Upper lobe of right lung (tissue), 1 donor: ENCODE measurements around the gene TENM3. TPM values are rescaled to one million over a fixed set of nuclear protein-coding genes. Genes with fewer than 3 reads are reported as not detected.

Experiments used
- ATAC-seq: fragments of 200-7000 bp; cut with Tn5 transposase; one replicate; pipeline ENCODE4 v1.9.1; 2020; ENCODE audit warnings: mild to moderate bottlenecking, moderate library complexity
- DNase-seq: peaks from one replicate; pipeline ENCODE4 v3.0.0-alpha.2; 2020
- H3K27ac ChIP-seq: fragments of 200-600 bp; one replicate; pipeline ENCODE4 v1.8.0; 2022
- H3K27me3 ChIP-seq: fragments of 200-600 bp; one replicate; pipeline ENCODE4 v1.8.0; 2022; ENCODE audit warnings: mild to moderate bottlenecking
- H3K36me3 ChIP-seq: fragments of 200-600 bp; one replicate; pipeline ENCODE4 v1.8.0; 2022
- H3K4me1 ChIP-seq: fragments of 200-600 bp; one replicate; pipeline ENCODE4 v1.8.0; 2022
- H3K4me3 ChIP-seq: fragments of 200-600 bp; one replicate; pipeline ENCODE4 v1.8.0; 2022; ENCODE audit warnings: mild to moderate bottlenecking
- H3K9me3 ChIP-seq: fragments of 200-600 bp; one replicate; pipeline ENCODE4 v1.8.0; 2022
- intact Hi-C: fragments of 100-400 bp; cut with DNase I; formaldehyde crosslinking; loops from one replicate; pipeline ENCODE4 v1.11.0; 2022
- total RNA-seq: library from RNA; stranded (reverse); fragmentation: NEBNext Ultra II Directional; extraction: Animal tissue kit (Norgen Biotek cat#: 25700); gene quantifications from one replicate; pipeline ENCODE4 v1.2.1, GENCODE V29; 2021
- TF ChIP-seq, protein P1 (sequence below): fragments of 200-600 bp; IDR thresholded peaks from one replicate; pipeline ENCODE4 v1.8.0; 2022; ENCODE audit warnings: antibody characterized with exemption
- donor health status: DM: no; HTN: yes; CAD: no; lungs with severe emphysema.

Gene TENM3
- total RNA-seq, 1 donor from 2014 or later = 5.6 TPM

- H3K27ac ChIP-seq = no peak overlapping the region
- H3K9me3 ChIP-seq = no peaks in the 10 kb centered on the region
- intact Hi-C loops = no loop called here
- DNase-seq (no peak), ATAC-seq (no peak)
- no peak overlapping the region for H3K4me3 ChIP-seq
- no peaks in the 10 kb centered on the region for H3K27me3 ChIP-seq
- H3K36me3 ChIP-seq = no peaks in the 10 kb centered on the region
- H3K4me1 ChIP-seq = no peaks in the 10 kb centered on the region
- TF ChIP-seq, protein P1, sequence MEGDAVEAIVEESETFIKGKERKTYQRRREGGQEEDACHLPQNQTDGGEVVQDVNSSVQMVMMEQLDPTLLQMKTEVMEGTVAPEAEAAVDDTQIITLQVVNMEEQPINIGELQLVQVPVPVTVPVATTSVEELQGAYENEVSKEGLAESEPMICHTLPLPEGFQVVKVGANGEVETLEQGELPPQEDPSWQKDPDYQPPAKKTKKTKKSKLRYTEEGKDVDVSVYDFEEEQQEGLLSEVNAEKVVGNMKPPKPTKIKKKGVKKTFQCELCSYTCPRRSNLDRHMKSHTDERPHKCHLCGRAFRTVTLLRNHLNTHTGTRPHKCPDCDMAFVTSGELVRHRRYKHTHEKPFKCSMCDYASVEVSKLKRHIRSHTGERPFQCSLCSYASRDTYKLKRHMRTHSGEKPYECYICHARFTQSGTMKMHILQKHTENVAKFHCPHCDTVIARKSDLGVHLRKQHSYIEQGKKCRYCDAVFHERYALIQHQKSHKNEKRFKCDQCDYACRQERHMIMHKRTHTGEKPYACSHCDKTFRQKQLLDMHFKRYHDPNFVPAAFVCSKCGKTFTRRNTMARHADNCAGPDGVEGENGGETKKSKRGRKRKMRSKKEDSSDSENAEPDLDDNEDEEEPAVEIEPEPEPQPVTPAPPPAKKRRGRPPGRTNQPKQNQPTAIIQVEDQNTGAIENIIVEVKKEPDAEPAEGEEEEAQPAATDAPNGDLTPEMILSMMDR = no peak
Observed at GRCh38 chr4:182695009-182695408, 451.8 kb downstream of the TENM3 start.

DNA sequence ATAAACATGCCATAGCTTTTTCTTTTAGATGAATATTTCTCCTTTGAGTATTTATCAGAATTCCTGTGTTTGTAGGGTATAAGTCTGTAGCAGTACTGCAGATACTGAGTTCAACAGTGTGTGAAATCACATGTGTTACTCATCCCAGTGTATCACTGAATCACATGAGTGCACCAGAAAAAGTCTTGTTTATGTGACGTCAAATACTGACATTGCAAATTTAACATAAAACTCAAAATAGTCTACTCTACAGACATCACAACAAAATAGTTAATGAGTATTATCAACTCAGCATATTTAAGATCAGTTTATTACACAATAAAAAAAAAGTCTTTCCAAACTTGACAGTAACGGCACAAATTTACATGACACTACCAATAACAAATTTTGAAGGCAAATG, 452.6 kb downstream of the TENM3 start:
- H3K27ac ChIP-seq = no peak overlapping the region
- no peak overlapping the region for H3K4me3 ChIP-seq
- DNase-seq = no peak
- intact Hi-C loops = no loop called here
- H3K9me3 ChIP-seq = no peaks in the 10 kb centered on the region
- H3K36me3 ChIP-seq = no peaks in the 10 kb centered on the region
- TF ChIP-seq, protein P1 = no peak
- no peaks in the 10 kb centered on the region for H3K4me1 ChIP-seq
- no peaks in the 10 kb centered on the region for H3K27me3 ChIP-seq
- ATAC-seq = no peak

DNA sequence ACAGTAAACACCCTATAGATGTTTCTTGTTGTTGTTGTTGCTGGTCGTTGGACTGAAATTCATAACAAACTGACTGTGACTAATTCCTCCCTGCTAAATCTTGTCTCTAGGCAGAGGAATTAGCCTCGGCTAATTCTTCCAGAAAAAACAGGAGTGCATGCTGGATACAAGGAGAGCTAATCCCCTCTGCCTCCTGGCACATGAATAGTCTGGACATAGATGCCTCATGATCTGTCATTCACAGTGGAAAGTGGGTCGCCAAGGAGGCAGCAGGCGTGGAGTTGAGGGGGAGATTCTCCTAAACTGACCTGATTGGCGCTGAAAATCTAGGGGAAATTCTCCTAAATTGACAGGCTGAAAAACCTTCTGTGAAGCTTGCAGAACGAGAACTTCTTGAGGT, 453.9 kb downstream of the TENM3 start:
- TF ChIP-seq, protein P1 = no peak
- Histone ChIP-seq H3K36me3 (no peaks in the 10 kb centered on the region), H3K4me1 (no peaks in the 10 kb centered on the region), H3K27ac (no peak overlapping the region), H3K9me3 (no peaks in the 10 kb centered on the region), H3K4me3 (no peak overlapping the region), H3K27me3 (no peaks in the 10 kb centered on the region)
- ATAC-seq = no peak
- intact Hi-C loops = no loop called here
- no peak for DNase-seq

GRCh38 chr4:182698212-182698611, 455.0 kb downstream of the TENM3 start:
- H3K9me3 ChIP-seq = no peaks in the 10 kb centered on the region
- no peak overlapping the region for H3K27ac ChIP-seq
- no peak for ATAC-seq
- no peaks in the 10 kb centered on the region for H3K27me3 ChIP-seq
- TF ChIP-seq, protein P1 = no peak
- no peak for DNase-seq
- no peaks in the 10 kb centered on the region for H3K4me1 ChIP-seq
- H3K4me3 ChIP-seq = no peak overlapping the region
- H3K36me3 ChIP-seq = no peaks in the 10 kb centered on the region
- intact Hi-C loops = no loop called here

DNA sequence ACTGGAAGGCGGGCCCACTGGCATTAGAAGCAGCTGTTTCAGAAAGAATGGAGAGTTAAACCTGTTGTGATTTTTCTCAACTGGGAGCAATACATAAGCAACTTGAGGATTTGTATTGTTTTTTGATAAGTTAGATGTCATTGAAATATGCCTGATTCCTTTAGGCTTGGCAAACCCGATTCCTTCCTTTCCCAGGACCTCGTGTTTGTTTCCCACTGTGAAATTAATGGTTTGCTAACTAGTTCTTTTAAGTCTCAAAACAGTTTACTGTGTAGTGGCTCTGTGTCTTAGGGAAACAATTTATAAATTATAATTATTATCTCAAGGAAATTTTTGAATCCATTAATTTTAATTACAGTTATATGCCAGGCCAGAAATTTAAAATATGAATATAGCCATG, 456.0 kb downstream of the TENM3 start:
- intact Hi-C loops = no loop called here
- H3K27ac ChIP-seq = no peak overlapping the region
- no peaks in the 10 kb centered on the region for H3K9me3 ChIP-seq
- no peaks in the 10 kb centered on the region for H3K36me3 ChIP-seq
- ATAC-seq (no peak), DNase-seq (no peak)
- TF ChIP-seq, protein P1 = no peak
- H3K4me1 ChIP-seq = no peaks in the 10 kb centered on the region
- H3K4me3 ChIP-seq = no peak overlapping the region
- H3K27me3 ChIP-seq = no peaks in the 10 kb centered on the region

- Histone ChIP-seq H3K36me3 (no peaks in the 10 kb centered on the region), H3K4me1 (no peaks in the 10 kb centered on the region), H3K27ac (no peak overlapping the region), H3K4me3 (no peak overlapping the region), H3K27me3 (no peaks in the 10 kb centered on the region), H3K9me3 (no peaks in the 10 kb centered on the region)
- TF ChIP-seq, protein P1 = no peak
- ATAC-seq = no peak
- intact Hi-C loops = no loop called here
- DNase-seq = no peak
Observed at GRCh38 chr4:182699795-182700194, 456.6 kb downstream of the TENM3 start.
